ENCODE data around the gene CLEC4M.
"Not testable (repeated sequence)": the region's sequence is repeated elsewhere in the genome, so short reads cannot be mapped to it uniquely, and the experiment has no call there.

CLEC4M gene

GRCh38 chr19:7742991-7743390, 20.1 kb upstream of the CLEC4M start:
- DNase-seq, result no peak

- DNase-seq, result no peak
Measured at GRCh38 chr19:7743425-7743841, 19.6 kb upstream of the CLEC4M start.

GRCh38 chr19:7744199-7744786, 18.8 kb upstream of the CLEC4M start:
- no peak for DNase-seq

- DNase-seq, result no peak
Measured at GRCh38 chr19:7744871-7745650, 18.0 kb upstream of the CLEC4M start.

- not testable (repeated sequence) for DNase-seq
Measured at GRCh38 chr19:7746306-7746705, 16.7 kb upstream of the CLEC4M start.

GRCh38 chr19:7746903-7747884, 15.8 kb upstream of the CLEC4M start, which contains the start of gene CD209:
Gene CD209, minus strand, starts transcription at chr19:7747534. Its CDS starts 23 bp downstream, at chr19:7747511.
- no peak for DNase-seq

- no peak for DNase-seq
Measured at GRCh38 chr19:7748171-7748570, 14.9 kb upstream of the CLEC4M start.

GRCh38 chr19:7748756-7749155, 14.3 kb upstream of the CLEC4M start:
- DNase-seq, result no peak

GRCh38 chr19:7751157-7751783, 11.8 kb upstream of the CLEC4M start:
- DNase-seq, result peak; percentile 32 to 52

- no peak for DNase-seq
Measured at GRCh38 chr19:7756258-7756657, 6.8 kb upstream of the CLEC4M start.

- DNase-seq, result no peak
Measured at GRCh38 chr19:7757358-7757757, 5.7 kb upstream of the CLEC4M start.

GRCh38 chr19:7759156-7759555, 3.9 kb upstream of the CLEC4M start:
- DNase-seq, result no peak

- no peak for DNase-seq
Measured at GRCh38 chr19:7763696-7764095, 653 bp downstream of the CLEC4M start.

GRCh38 chr19:7764157-7764556, 1.1 kb downstream of the CLEC4M start:
- not testable (repeated sequence) for DNase-seq

GRCh38 chr19:7765043-7765442, 2.0 kb downstream of the CLEC4M start:
- DNase-seq, result not testable (repeated sequence)

- DNase-seq, result no peak
Measured at GRCh38 chr19:7766535-7766934, 3.5 kb downstream of the CLEC4M start.

- no peak for DNase-seq
Measured at GRCh38 chr19:7767487-7767886, 4.4 kb downstream of the CLEC4M start.

- no peak for DNase-seq
Measured at GRCh38 chr19:7769171-7769570, 6.1 kb downstream of the CLEC4M start.

GRCh38 chr19:7771072-7771471, 8.0 kb downstream of the CLEC4M start:
- DNase-seq, result no peak

GRCh38 chr19:7772752-7773291, 9.8 kb downstream of the CLEC4M start:
- DNase-seq, result peak; percentile 20 to 44

GRCh38 chr19:7773841-7774240, 10.8 kb downstream of the CLEC4M start:
- no peak for DNase-seq

GRCh38 chr19:7775761-7776160, 12.7 kb downstream of the CLEC4M start:
- DNase-seq, result no peak

Measured in activated CD4-positive, alpha-beta T cell treated with anti-CD3 and anti-CD28 coated beads, Interleukin-2, amount 50 U/mL, for 48 hours (primary cell).